ENCODE measurements around the gene TET1. TPM values are rescaled to one million over a fixed set of nuclear protein-coding genes. Genes with fewer than 3 reads are reported as not detected.
"Not testable (repeated sequence)": the region's sequence is repeated elsewhere in the genome, so short reads cannot be mapped to it uniquely, and the experiment has no call there.

Gene TET1
- total RNA-seq, 4 donors from 2014 or later, result 7.5 to 12.9 (median 10.9) TPM

DNA sequence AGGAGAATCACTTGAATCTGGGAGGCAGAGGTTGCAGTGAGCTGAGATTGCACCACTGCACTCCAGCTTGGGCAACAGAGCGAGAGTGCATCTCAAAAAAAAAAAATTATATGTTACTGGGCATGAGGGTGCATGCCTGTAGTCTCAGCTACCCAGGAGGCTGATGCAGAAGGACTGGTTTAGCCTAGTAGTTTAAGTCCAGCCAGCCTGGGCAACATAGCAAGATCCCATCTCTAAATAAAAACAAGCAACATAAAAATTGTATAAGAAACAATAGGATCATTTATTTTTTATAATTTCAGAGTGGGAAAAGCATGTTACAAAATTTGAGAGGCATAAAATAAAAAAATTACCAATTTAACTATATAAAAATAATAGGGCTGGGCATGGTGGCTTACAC is 145.4 kb downstream of the TET1 start:
- Histone ChIP-seq H3K9me3 (no peaks in the 10 kb centered on the region), H3K27me3 (no peaks in the 10 kb centered on the region), H3K4me3 (no peak overlapping the region), H3K36me3 (no peaks in the 10 kb centered on the region), H3K27ac (no peak overlapping the region), H3K4me1 (no peaks in the 10 kb centered on the region)
- no peak for DNase-seq (ENCODE audit: low spot score in 2 of 2)
- TF ChIP-seq, protein P1, sequence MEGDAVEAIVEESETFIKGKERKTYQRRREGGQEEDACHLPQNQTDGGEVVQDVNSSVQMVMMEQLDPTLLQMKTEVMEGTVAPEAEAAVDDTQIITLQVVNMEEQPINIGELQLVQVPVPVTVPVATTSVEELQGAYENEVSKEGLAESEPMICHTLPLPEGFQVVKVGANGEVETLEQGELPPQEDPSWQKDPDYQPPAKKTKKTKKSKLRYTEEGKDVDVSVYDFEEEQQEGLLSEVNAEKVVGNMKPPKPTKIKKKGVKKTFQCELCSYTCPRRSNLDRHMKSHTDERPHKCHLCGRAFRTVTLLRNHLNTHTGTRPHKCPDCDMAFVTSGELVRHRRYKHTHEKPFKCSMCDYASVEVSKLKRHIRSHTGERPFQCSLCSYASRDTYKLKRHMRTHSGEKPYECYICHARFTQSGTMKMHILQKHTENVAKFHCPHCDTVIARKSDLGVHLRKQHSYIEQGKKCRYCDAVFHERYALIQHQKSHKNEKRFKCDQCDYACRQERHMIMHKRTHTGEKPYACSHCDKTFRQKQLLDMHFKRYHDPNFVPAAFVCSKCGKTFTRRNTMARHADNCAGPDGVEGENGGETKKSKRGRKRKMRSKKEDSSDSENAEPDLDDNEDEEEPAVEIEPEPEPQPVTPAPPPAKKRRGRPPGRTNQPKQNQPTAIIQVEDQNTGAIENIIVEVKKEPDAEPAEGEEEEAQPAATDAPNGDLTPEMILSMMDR (IDR thresholded peaks at IDR 0.05), result no peak
- TF ChIP-seq POLR2A (IDR thresholded peaks at IDR 0.05) (no peak), EP300 (IDR thresholded peaks at IDR 0.05) (no peak)
- 80 to 93% methylated on average over 1 of the region's 1 CpG for WGBS, 2 donors

DNA sequence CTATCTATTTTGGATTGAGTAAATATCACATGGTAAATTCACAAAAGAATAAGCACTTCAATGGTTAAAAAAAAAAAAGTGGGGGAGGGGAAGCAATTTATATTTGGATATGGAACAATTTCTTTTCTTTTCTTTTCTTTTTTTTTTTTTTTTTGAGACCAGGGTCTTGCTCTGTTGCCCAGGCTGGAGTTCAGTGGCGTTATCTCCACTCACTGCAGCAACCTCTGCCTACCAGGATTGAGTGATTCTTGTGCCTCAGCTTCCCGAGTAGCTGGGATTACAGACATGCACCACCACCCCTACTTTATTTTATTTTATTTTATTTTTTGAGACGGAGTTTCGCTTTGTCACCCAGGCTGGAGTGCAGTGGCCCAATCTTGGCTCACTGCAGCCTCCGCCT is 148.8 kb downstream of the TET1 start:
- not testable (repeated sequence) for H3K27ac ChIP-seq; H3K27me3 ChIP-seq; DNase-seq (ENCODE audit: low spot score in 2 of 2); H3K36me3 ChIP-seq; H3K4me3 ChIP-seq; H3K4me1 ChIP-seq; H3K9me3 ChIP-seq
- WGBS, 2 donors, result 97 to 98% methylated on average over 5 of the region's 5 CpGs

DNA sequence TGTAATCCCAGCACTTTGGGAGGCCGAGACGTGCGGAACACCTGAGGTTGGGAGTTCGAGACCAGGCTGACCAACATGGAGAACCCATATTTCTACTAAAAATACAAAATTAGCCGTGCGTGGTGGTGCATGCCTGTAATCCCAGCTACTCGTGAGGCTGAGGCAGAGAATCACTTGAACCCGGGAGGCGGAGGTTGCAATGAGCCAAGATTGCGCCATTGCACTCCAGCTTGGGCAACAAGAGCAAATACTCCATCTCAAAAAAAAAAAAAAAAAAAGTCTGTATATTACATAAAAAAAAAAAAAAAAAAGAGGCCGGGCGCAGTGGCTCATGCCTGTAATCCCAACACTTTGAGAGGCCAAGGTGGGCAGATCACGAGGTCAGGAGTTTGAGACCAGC is 152.9 kb downstream of the TET1 start:
- H3K27me3 ChIP-seq; DNase-seq (ENCODE audit: low spot score in 2 of 2); H3K27ac ChIP-seq; H3K9me3 ChIP-seq; H3K4me3 ChIP-seq; H3K4me1 ChIP-seq; H3K36me3 ChIP-seq: not testable (repeated sequence)
- WGBS, 2 donors, result 95 to 96% methylated on average over 13 of the region's 13 CpGs

DNA sequence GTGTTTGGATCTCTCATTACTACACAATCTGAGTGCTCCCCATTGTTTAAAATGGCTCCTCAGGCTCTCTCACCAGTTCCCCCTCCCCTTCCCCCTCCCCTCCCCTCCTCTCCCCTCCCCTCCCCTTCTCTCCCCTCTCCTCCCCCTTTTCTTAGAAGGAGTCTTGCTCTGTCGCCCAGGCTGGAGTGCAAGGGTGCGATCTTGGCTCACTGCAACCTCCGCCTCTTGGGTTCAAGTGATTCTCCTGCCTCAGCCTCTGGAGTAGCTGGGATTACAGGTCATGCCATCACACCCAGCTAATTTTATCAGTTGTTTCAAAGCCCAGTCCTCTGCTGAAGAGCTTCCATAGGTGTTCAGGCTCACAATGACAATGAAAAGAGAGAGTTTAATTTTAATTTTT is 157.3 kb downstream of the TET1 start:
- Histone ChIP-seq H3K36me3 (no peaks in the 10 kb centered on the region), H3K4me1 (peaks cover 0 to 5% (median 4%) of the 10 kb centered on the region in 4 donors), H3K27ac (no peak overlapping the region), H3K27me3 (no peaks in the 10 kb centered on the region), H3K9me3 (no peaks in the 10 kb centered on the region), H3K4me3 (no peak overlapping the region)
- no peak for TF ChIP-seq EP300 (IDR thresholded peaks at IDR 0.05)
- TF ChIP-seq POLR2A (IDR thresholded peaks at IDR 0.05), result no peak
- TF ChIP-seq, protein P1 (IDR thresholded peaks at IDR 0.05), result no peak
- DNase-seq (ENCODE audit: low spot score in 2 of 2), result no peak
- WGBS, 2 donors, result 70 to 71% methylated on average over 3 of the region's 3 CpGs

DNA sequence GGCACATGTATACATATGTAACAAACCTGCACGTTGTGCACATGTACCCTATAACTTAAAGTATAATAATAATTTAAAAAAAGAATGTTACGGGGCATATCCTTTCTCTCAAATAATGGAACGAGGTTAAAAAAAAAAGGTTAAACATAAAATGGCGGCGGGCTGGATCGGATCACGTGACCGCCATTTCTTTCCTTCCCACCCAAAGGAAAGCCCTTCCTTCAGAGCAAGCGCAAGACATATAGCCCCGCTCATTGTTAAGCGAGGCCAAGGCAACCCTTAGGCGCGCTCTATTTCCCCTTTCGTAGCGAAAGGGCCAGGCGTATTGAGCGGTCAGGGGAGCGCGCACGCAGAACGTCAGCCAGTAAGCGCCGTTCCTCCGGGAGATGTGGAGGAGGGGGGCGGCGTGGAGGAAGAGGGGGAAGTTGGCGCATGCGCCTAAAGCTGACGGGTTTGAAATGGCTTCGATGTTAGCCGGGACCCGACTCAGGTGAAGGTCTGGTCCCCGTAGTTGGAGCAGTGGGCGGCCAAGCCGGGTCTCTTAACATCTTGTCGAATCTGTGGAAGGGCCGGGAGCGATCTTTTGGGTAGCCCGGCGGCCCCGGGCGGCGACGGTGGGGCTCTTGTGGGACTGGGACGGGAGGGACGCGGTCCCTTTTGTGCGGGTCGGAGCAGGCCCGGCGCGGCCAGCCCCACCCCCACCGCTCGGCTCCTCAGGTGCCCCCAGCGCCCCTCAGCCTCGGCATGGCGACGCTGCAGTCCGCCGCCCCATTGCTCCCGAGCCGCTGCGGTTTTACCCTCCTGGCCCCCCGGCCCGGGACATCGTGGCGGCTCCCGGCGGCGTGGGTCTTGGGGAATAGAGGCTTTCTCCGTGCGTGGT is 160.9 kb downstream of the TET1 start, which contains the start of gene CCAR1:
CCAR1 (plus strand) TSS at position 447 of the 880 bp plus-strand sequence. CDS start 1,266 bp downstream, outside the sequence.
- H3K4me1 ChIP-seq, result peaks cover 0 to 11% (median 7%) of the 10 kb centered on the region in 4 donors
- 0% methylated on average over 41 to 48 of the region's 72 CpGs for WGBS, 2 donors
- peak; percentile 91 to 96 for DNase-seq (ENCODE audit: low spot score in 2 of 2)
- H3K27ac ChIP-seq, result peak within 1 kb of the TSS; percentile 90 to 94 (median 92)
- no peaks in the 10 kb centered on the region for H3K9me3 ChIP-seq
- H3K27me3 ChIP-seq, result no peaks in the 10 kb centered on the region
- H3K36me3 ChIP-seq, result peaks cover 0 to 27% (median 4%) of the 10 kb centered on the region in 3 donors
- TF ChIP-seq EP300 (IDR thresholded peaks at IDR 0.05) (peak; percentile 68 to 96), POLR2A (IDR thresholded peaks at IDR 0.05) (peak; percentile 47 to 67)
- TF ChIP-seq, protein P1 (IDR thresholded peaks at IDR 0.05), result no peak
- H3K4me3 ChIP-seq, result peak within 1 kb of the TSS; percentile 80 to 97 (median 86)

DNA sequence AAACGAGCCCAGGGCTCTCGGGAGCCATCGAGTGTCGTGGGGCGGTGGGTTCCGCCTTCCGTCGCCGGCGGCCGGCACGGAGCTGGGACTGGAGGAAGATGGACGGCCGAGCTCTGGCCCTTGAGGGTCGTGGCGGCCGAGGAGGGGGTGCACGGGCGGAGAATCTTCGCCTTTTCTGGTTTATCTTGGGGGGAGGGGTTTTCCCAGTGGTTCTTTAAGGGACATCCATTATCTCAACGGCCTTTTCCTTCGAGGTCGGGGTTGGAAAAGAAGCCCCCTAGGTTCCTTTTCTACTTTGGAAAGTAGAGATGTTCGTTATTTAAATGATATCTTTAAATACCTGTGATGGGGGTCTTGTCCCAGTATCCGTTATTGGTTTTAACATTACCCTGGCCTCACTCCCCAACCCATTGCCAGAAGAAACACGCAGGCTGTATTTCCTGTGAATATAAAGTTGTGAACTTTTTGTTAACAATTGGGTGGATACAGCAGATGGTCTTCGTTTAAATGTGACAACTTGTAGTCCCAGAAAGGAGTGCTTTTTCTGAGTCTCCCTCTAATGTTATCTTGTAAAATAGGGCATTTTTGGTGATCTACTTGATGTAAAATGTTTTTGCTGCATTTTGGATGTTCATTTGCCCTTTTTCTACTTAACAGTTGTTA is 161.7 kb downstream of the TET1 start:
- peak overlapping the region; percentile 90 to 94 (median 92) for H3K27ac ChIP-seq
- H3K4me1 ChIP-seq, result peaks cover 0 to 11% (median 7%) of the 10 kb centered on the region in 4 donors
- WGBS, 2 donors, result 0 to 2% methylated on average over 13 to 15 of the region's 27 CpGs
- TF ChIP-seq EP300 (IDR thresholded peaks at IDR 0.05) (no peak), POLR2A (IDR thresholded peaks at IDR 0.05) (no peak)
- TF ChIP-seq, protein P1 (IDR thresholded peaks at IDR 0.05), result no peak
- no peaks in the 10 kb centered on the region for H3K9me3 ChIP-seq
- no peak for DNase-seq (ENCODE audit: low spot score in 2 of 2)
- peaks cover 0 to 35% (median 4%) of the 10 kb centered on the region in 3 donors for H3K36me3 ChIP-seq
- peak overlapping the region; percentile 80 to 97 (median 86) for H3K4me3 ChIP-seq
- no peaks in the 10 kb centered on the region for H3K27me3 ChIP-seq
